CD4-positive, alpha-beta T cell treated with Interferon gamma for 1 hour (primary cell): Measurements from ENCODE around the gene BTNL8.

Experiments used
- DNase-seq: peaks from one replicate; pipeline ENCODE4 v3.0.0-alpha.2; 2020

The BTNL8 gene

GRCh38 chr5:180974612-180975315, 75.8 kb downstream of the BTNL8 start:
- no peak for DNase-seq

- DNase-seq: peak; percentile 60
Measured at GRCh38 chr5:180975338-180975737, 76.4 kb downstream of the BTNL8 start.

- DNase-seq: peak; percentile 13
Measured at GRCh38 chr5:180976518-180976917, 77.6 kb downstream of the BTNL8 start.

- DNase-seq: no peak
Measured at GRCh38 chr5:180977852-180978251, 78.9 kb downstream of the BTNL8 start.

- DNase-seq: no peak
Measured at GRCh38 chr5:180982008-180982741, 83.2 kb downstream of the BTNL8 start.

- DNase-seq: no peak
Measured at GRCh38 chr5:180988016-180988415, 89.1 kb downstream of the BTNL8 start.

- no peak for DNase-seq
Measured at GRCh38 chr5:180988592-180988991, 89.6 kb downstream of the BTNL8 start, which contains the start of gene BTNL3. Gene BTNL3 (plus strand): TSS chr5:180988846. CDS start chr5:180989029, 183 bp downstream.

- DNase-seq: no peak
Measured at GRCh38 chr5:180990086-180990881, 91.3 kb downstream of the BTNL8 start.

- no peak for DNase-seq
Measured at GRCh38 chr5:180990882-180991242, 91.9 kb downstream of the BTNL8 start.
